Gastrocnemius medialis (tissue), 4 donors: ENCODE measurements around the gene LRRC3.

ENCODE experiments used
- CTCF ChIP-seq, 5 experiments: fragments of 450-650 bp in 3 of 5; fragments of 200-600 bp in 2 of 5; sonication (generic) in 2 of 5; IDR thresholded peaks in 4 of 5; conservative IDR thresholded peaks in 1 of 5; 1 replicate in 4 of 5; 2 replicates in 1 of 5; pipeline ENCODE4 v1.5.1; 2016 to 2019; ENCODE audit warnings: antibody characterized with exemption in 5 of 5, mild to moderate bottlenecking in 3 of 5, moderate library complexity in 3 of 5
- POLR2A ChIP-seq, 2 donors: fragments of 450-650 bp; IDR thresholded peaks; one replicate each; pipeline ENCODE4 v1.6.1; 2017; ENCODE audit warnings: antibody characterized with exemption in 2 of 2, mild to moderate bottlenecking in 2 of 2, moderate library complexity in 2 of 2

GRCh38 chr21:44453120-44453519 lies 2.2 kb upstream of the LRRC3 start:
- no peak for TF ChIP-seq CTCF (IDR thresholded peaks at IDR 0.05 in 4 of 5, conservative IDR thresholded peaks at IDR 0.05 in 1 of 5)
- no peak for TF ChIP-seq POLR2A (IDR thresholded peaks at IDR 0.05)
